GM12874 (cell line): ENCODE results near the gene MNAT1.

Source experiments
- TF ChIP-seq, protein P1 (sequence below): IDR thresholded peaks from 2 replicates; pipeline ENCODE4 v1.5.1; 2011; ENCODE audit warnings: low read depth, mild to moderate bottlenecking, control low read depth, low read length, moderate library complexity; ENCODE audit not compliant: insufficient read depth

Gene MNAT1

DNA sequence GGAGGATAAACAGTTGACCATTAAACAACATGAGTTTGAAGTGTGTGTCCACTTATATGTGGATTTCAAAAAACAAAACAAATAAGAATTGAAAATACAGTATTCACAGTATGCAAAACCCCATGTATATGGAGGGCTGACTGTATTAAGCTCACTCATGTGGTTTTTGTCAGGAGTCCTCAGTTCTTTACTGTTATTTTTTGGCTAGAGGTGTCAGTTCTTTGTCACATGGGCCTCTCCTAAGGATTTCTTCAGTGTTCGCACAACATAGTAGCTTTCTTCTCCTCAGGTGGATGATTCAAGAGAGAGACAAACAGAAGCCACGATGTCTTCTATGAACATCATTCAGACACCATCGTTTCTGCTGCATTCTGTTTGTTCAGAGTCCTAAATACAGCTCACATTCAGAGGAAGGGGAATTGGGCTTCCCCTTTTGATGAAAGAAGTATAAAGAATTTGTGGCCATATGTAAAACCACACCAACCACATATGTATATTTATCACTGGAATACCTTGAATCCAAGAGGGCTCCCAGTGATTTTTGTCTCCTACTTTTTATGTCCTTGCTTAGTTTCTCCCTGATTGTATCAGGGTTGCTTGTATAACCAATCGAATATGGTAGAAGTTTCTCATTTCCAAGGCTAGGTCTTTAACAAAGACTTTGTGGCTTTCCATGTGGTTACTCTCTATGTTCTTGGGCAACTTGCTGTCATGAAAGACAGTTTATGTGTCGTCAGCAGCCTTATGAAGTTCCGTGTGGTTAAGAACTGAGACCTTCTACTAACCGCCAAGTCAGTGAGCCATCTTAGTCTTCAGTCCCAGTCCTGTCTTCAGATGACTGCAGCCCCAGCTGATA, 18.9 kb downstream of the MNAT1 start:
- TF ChIP-seq, protein P1, sequence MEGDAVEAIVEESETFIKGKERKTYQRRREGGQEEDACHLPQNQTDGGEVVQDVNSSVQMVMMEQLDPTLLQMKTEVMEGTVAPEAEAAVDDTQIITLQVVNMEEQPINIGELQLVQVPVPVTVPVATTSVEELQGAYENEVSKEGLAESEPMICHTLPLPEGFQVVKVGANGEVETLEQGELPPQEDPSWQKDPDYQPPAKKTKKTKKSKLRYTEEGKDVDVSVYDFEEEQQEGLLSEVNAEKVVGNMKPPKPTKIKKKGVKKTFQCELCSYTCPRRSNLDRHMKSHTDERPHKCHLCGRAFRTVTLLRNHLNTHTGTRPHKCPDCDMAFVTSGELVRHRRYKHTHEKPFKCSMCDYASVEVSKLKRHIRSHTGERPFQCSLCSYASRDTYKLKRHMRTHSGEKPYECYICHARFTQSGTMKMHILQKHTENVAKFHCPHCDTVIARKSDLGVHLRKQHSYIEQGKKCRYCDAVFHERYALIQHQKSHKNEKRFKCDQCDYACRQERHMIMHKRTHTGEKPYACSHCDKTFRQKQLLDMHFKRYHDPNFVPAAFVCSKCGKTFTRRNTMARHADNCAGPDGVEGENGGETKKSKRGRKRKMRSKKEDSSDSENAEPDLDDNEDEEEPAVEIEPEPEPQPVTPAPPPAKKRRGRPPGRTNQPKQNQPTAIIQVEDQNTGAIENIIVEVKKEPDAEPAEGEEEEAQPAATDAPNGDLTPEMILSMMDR = no peak

DNA sequence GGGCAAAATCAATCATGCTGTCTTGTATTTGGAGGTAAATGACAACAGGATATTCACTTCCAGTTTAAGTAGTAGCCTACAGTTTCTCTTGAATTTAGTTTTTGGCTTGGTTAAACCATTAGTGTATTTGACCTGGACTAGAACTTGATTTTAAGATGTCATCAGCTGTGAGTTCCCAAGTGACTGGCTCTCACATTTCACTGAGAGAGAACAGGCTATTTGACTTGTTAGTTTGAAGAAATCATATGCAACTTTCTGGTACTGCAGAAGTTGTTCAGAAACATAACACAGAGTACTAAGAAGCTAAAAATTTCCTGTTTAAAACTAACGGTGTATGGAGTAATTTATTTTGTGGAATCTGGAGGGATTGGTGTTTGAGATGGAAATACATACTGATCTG, 22.3 kb downstream of the MNAT1 start:
- TF ChIP-seq, protein P1 = no peak

DNA sequence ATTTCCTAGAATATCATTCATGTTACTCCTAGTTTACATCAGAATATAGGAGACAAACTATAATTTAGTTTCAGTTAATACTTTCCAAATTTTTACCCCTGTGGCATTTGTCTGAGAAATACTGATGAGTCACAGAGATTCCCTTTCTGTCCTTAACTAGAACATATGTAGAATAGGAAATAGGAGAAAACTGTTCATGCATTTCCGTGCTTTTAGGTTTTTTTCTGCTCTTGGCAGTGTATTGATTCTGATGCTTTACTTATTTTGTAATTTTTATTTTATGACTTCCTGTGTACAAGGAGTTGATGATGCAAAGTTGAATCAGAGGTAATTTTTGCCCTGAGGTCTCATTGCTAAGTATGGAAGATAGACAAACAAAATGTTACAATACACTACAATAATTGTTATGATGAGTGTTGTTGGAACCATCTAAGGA, 23.0 kb downstream of the MNAT1 start:
- TF ChIP-seq, protein P1 = no peak

DNA sequence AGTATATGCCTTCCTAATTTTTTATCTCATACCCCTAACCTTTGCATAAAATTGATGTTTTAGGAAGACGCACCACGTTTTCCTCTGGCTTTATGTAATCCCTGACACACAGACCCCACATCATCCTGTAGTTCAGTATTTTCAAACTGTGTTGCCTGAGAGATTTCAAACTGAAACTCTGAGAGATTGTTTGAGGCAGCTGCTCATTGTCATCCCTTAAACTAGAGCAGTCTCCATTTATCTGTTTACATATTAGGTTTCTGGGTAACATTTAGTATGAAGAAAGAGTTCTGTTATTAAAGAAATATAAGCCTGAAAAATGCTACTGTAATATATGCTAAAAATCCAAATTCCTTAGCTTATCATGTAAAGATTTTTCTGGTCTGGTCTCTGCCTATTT, 24.3 kb downstream of the MNAT1 start:
- TF ChIP-seq, protein P1 = no peak

DNA sequence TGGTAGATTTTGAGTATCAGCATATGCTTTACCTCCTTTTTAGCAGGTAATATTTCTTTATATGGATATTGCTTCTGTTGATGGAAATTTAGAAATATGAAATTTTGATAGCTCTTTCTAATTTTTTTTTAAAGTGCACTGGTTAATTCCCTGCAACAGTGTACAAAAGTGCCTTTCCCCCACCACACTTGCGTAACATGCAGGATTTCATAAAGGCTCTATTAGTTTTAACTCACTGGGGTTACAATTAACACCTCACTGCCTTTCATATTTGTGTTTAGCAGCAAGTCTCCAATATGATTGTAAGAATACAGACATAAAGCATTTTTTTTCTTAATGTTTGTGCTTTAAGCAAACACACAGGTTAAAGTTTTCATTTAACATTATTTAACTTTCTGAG, 25.6 kb downstream of the MNAT1 start:
- TF ChIP-seq, protein P1 = no peak

DNA sequence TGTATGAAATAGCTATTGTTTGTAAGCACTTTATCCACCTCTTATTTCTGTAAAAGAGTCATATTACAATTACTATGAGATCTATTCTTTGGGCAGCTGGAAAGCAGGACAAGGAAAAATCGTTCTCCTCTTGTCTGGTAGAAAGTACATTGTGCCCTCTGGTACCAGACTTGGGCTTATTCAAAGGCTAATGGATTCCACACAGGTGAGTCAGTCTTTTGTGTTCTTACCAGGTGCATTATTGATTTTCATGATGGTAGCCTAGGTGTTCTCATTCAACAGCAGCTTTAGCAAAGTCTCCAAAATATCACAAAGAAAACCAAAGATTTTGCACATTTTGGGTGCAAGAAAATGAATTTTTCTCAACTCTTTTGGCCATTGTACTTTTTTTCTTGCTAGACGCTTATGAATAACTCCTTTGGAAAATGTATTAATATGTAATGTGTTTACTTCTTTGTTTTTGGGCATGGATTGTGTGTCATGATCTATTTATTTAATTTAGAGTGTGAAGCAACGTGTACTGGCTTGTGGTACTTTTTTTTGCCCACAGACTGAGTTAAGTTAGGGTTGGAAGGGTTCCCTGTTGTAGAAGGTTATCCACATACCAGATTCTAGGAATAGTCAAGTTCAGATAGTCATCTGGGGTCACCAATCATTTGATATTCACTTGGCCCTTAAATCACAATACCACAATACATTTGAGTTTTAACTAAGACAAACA, 26.2 kb downstream of the MNAT1 start:
- TF ChIP-seq, protein P1 = no peak

DNA sequence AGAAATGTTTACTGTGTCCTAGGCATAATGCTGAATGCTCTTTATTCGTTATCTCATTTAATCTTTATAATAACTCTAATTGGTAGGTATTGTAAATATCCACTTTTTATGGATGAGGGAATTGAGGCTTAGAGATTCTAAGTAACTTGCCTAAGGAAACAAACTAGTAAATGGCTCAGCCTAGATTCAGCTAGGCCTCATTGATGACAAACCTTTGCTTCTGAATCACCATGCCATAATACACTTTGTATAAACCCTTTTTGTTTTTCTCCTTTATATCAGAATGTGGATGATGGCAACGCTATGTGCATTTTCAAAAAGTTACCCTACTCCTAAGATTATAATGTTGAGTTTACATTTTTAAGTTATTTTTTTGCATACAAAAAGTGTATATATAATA, 34.0 kb downstream of the MNAT1 start:
- TF ChIP-seq, protein P1 = no peak
